ENCODE measurements around the gene ATF2. TPM values are rescaled to one million over a fixed set of nuclear protein-coding genes. Genes with fewer than 3 reads are reported as not detected.

ATF2 gene
- total RNA-seq, 1 experiment from 2014 or later, result 39.9 TPM

DNA sequence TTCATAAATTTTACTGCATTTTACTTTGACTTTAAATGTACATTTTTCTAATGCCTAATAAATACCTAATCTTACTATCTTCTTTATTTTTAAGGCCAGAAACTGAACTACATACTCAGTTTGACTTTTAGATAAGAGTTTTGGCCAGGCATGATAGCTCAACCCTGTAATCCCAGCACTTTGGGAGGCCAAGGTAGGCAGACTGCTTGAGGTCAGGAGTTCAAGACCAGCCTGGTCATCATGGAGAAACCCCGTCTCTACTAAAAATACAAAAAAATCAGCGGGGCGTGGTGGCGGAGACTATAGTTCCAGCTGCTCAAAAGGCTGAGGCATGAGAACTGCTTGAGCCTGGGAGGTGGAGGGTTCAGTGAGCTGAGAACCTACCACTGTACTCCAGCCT is 9.1 kb downstream of the ATF2 start:
- Mint-ChIP-seq H3K27me3 (ENCODE audit: low read depth) (no peaks in the 10 kb centered on the region), H3K4me3 (no peak overlapping the region), H3K36me3 (peaks cover 3% of the 10 kb centered on the region; the same call in 1 of the 2 replicates), H3K9me3 (no peaks in the 10 kb centered on the region; the same call in 1 of the 2 replicates), H3K4me1 (peaks cover 15% of the 10 kb centered on the region), H3K27ac (no peak overlapping the region)
- no peak for TF ChIP-seq CREM (CRISPR knock-in tag; IDR thresholded peaks at IDR 0.05)
- TF ChIP-seq NR3C1 (CRISPR knock-in tag; conservative IDR thresholded peaks at IDR 0.05; ENCODE audit: low read depth), result no peak
- TF ChIP-seq NFE2L1 (CRISPR knock-in tag; IDR thresholded peaks at IDR 0.05), result no peak
- no peak for TF ChIP-seq SP1 (CRISPR knock-in tag; conservative IDR thresholded peaks at IDR 0.05)
- TF ChIP-seq, protein P1, sequence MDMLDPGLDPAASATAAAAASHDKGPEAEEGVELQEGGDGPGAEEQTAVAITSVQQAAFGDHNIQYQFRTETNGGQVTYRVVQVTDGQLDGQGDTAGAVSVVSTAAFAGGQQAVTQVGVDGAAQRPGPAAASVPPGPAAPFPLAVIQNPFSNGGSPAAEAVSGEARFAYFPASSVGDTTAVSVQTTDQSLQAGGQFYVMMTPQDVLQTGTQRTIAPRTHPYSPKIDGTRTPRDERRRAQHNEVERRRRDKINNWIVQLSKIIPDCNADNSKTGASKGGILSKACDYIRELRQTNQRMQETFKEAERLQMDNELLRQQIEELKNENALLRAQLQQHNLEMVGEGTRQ (CRISPR knock-in tag; IDR thresholded peaks at IDR 0.05), result no peak
- TF ChIP-seq, protein P2, sequence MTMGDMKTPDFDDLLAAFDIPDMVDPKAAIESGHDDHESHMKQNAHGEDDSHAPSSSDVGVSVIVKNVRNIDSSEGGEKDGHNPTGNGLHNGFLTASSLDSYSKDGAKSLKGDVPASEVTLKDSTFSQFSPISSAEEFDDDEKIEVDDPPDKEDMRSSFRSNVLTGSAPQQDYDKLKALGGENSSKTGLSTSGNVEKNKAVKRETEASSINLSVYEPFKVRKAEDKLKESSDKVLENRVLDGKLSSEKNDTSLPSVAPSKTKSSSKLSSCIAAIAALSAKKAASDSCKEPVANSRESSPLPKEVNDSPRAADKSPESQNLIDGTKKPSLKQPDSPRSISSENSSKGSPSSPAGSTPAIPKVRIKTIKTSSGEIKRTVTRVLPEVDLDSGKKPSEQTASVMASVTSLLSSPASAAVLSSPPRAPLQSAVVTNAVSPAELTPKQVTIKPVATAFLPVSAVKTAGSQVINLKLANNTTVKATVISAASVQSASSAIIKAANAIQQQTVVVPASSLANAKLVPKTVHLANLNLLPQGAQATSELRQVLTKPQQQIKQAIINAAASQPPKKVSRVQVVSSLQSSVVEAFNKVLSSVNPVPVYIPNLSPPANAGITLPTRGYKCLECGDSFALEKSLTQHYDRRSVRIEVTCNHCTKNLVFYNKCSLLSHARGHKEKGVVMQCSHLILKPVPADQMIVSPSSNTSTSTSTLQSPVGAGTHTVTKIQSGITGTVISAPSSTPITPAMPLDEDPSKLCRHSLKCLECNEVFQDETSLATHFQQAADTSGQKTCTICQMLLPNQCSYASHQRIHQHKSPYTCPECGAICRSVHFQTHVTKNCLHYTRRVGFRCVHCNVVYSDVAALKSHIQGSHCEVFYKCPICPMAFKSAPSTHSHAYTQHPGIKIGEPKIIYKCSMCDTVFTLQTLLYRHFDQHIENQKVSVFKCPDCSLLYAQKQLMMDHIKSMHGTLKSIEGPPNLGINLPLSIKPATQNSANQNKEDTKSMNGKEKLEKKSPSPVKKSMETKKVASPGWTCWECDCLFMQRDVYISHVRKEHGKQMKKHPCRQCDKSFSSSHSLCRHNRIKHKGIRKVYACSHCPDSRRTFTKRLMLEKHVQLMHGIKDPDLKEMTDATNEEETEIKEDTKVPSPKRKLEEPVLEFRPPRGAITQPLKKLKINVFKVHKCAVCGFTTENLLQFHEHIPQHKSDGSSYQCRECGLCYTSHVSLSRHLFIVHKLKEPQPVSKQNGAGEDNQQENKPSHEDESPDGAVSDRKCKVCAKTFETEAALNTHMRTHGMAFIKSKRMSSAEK (CRISPR knock-in tag; IDR thresholded peaks at IDR 0.05; ENCODE audit: borderline replicate concordance), result no peak
- no peak for TF ChIP-seq ZNF263 (CRISPR knock-in tag; IDR thresholded peaks at IDR 0.05; ENCODE audit: low read depth)
- TF ChIP-seq FOXK1 (CRISPR knock-in tag; IDR thresholded peaks at IDR 0.05), result no peak
- no peak for TF ChIP-seq OVOL2 (CRISPR knock-in tag; IDR thresholded peaks at IDR 0.05; ENCODE audit: borderline replicate concordance)
- TF ChIP-seq NFYB (CRISPR knock-in tag; conservative IDR thresholded peaks at IDR 0.05; ENCODE audit: low read depth), result no peak
- TF ChIP-seq, protein P3, sequence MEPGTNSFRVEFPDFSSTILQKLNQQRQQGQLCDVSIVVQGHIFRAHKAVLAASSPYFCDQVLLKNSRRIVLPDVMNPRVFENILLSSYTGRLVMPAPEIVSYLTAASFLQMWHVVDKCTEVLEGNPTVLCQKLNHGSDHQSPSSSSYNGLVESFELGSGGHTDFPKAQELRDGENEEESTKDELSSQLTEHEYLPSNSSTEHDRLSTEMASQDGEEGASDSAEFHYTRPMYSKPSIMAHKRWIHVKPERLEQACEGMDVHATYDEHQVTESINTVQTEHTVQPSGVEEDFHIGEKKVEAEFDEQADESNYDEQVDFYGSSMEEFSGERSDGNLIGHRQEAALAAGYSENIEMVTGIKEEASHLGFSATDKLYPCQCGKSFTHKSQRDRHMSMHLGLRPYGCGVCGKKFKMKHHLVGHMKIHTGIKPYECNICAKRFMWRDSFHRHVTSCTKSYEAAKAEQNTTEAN (CRISPR knock-in tag; IDR thresholded peaks at IDR 0.05), result no peak
- no peak for TF ChIP-seq FOXP1 (CRISPR knock-in tag; IDR thresholded peaks at IDR 0.05; ENCODE audit: borderline replicate concordance)
- TF ChIP-seq, protein P4, sequence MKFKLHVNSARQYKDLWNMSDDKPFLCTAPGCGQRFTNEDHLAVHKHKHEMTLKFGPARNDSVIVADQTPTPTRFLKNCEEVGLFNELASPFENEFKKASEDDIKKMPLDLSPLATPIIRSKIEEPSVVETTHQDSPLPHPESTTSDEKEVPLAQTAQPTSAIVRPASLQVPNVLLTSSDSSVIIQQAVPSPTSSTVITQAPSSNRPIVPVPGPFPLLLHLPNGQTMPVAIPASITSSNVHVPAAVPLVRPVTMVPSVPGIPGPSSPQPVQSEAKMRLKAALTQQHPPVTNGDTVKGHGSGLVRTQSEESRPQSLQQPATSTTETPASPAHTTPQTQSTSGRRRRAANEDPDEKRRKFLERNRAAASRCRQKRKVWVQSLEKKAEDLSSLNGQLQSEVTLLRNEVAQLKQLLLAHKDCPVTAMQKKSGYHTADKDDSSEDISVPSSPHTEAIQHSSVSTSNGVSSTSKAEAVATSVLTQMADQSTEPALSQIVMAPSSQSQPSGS (CRISPR knock-in tag; IDR thresholded peaks at IDR 0.05; ENCODE audit: borderline replicate concordance, low read depth), result no peak
- TF ChIP-seq NFATC4 (CRISPR knock-in tag; IDR thresholded peaks at IDR 0.05), result no peak
- TF ChIP-seq FOXJ3 (CRISPR knock-in tag; IDR thresholded peaks at IDR 0.05; ENCODE audit: borderline replicate concordance), result no peak
- TF ChIP-seq ZNF138 (CRISPR knock-in tag; conservative IDR thresholded peaks at IDR 0.05), result no peak
- TF ChIP-seq, protein P5, sequence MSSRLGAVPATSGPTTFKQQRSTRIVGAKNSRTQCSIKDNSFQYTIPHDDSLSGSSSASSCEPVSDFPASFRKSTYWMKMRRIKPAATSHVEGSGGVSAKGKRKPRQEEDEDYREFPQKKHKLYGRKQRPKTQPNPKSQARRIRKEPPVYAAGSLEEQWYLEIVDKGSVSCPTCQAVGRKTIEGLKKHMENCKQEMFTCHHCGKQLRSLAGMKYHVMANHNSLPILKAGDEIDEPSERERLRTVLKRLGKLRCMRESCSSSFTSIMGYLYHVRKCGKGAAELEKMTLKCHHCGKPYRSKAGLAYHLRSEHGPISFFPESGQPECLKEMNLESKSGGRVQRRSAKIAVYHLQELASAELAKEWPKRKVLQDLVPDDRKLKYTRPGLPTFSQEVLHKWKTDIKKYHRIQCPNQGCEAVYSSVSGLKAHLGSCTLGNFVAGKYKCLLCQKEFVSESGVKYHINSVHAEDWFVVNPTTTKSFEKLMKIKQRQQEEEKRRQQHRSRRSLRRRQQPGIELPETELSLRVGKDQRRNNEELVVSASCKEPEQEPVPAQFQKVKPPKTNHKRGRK (CRISPR knock-in tag; IDR thresholded peaks at IDR 0.05; ENCODE audit: borderline replicate concordance), result no peak
- no peak for TF ChIP-seq RELA (CRISPR knock-in tag; IDR thresholded peaks at IDR 0.05; ENCODE audit: borderline replicate concordance)
- TF ChIP-seq TEAD4 (CRISPR knock-in tag; IDR thresholded peaks at IDR 0.05), result no peak
- no peak for TF ChIP-seq HMGA2 (CRISPR knock-in tag; IDR thresholded peaks at IDR 0.05)
- POLR2A ChIA-PET, result no interaction called here
- CTCF ChIA-PET, result no interaction called here
- DNase-seq (ENCODE audit: low spot score) (no peak), ATAC-seq (no peak)

All from WTC11 (cell line).